ENCODE results near the gene NPTX1. TPM values are rescaled to one million over a fixed set of nuclear protein-coding genes. Genes with fewer than 3 reads are reported as not detected.

The NPTX1 gene
- total and polyA plus RNA-seq, 2 of the 13 experiments (the other 11 are each of a cell fraction or from before 2014, with no cell fraction given) = 0.01 TPM; not detected in 1

GRCh38 chr17:80441133-80441578 lies 35.3 kb downstream of the NPTX1 start (continued):
- TF ChIP-seq ZNF780A (CRISPR knock-in tag; IDR thresholded peaks at IDR 0.05) (peak; percentile 67; the same call in 1 of the 2 replicates), ZNF639 (CRISPR knock-in tag; conservative IDR thresholded peaks at IDR 0.05) (peak; percentile 74), TBX2 (CRISPR knock-in tag; IDR thresholded peaks at IDR 0.05; ENCODE audit: borderline replicate concordance) (peak; percentile 70), ZNF672 (CRISPR knock-in tag; IDR thresholded peaks at IDR 0.05) (no peak), HCFC1 (IDR thresholded peaks at IDR 0.05; ENCODE audit: low read depth, low read length) (no peak), ZNF337 (CRISPR knock-in tag; IDR thresholded peaks at IDR 0.05; ENCODE audit: borderline replicate concordance, low read depth) (no peak), ZNF678 (CRISPR knock-in tag; IDR thresholded peaks at IDR 0.05) (peak; percentile 84; the same call in 1 of the 2 replicates), NCOA1 (CRISPR knock-in tag; IDR thresholded peaks at IDR 0.05) (no peak), ATF2 (CRISPR knock-in tag; IDR thresholded peaks at IDR 0.05) (peak; percentile 90), ZNF264 (CRISPR knock-in tag; IDR thresholded peaks at IDR 0.05) (peak; percentile 59; the same call in 1 of the 2 replicates), MYC (CRISPR knock-in tag; IDR thresholded peaks at IDR 0.05; ENCODE audit: borderline replicate concordance) (peak; percentile 67), THAP8 (CRISPR knock-in tag; IDR thresholded peaks at IDR 0.05; ENCODE audit: borderline replicate concordance) (no peak), HMG20A (CRISPR knock-in tag; IDR thresholded peaks at IDR 0.05; ENCODE audit: borderline replicate concordance) (no peak; the same call in 1 of the 2 replicates), ZEB1 (IDR thresholded peaks at IDR 0.05; ENCODE audit: insufficient replicate concordance, low read depth) (no peak), ZFP37 (CRISPR knock-in tag; IDR thresholded peaks at IDR 0.05; ENCODE audit: borderline replicate concordance) (peak; percentile 96), PPARG (CRISPR knock-in tag; conservative IDR thresholded peaks at IDR 0.05) (peak; percentile 69), ZNF235 (CRISPR knock-in tag; IDR thresholded peaks at IDR 0.05; ENCODE audit: borderline replicate concordance) (peak; percentile 95; the same call in 1 of the 2 replicates), RFX1 (IDR thresholded peaks at IDR 0.05) (no peak), ZNF713 (CRISPR knock-in tag; IDR thresholded peaks at IDR 0.05) (no peak)
- TF ChIP-seq, protein P1, sequence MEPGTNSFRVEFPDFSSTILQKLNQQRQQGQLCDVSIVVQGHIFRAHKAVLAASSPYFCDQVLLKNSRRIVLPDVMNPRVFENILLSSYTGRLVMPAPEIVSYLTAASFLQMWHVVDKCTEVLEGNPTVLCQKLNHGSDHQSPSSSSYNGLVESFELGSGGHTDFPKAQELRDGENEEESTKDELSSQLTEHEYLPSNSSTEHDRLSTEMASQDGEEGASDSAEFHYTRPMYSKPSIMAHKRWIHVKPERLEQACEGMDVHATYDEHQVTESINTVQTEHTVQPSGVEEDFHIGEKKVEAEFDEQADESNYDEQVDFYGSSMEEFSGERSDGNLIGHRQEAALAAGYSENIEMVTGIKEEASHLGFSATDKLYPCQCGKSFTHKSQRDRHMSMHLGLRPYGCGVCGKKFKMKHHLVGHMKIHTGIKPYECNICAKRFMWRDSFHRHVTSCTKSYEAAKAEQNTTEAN (CRISPR knock-in tag; conservative IDR thresholded peaks at IDR 0.05) = peak; percentile 88; the same call in 1 of the 2 replicates
- TF ChIP-seq, protein P2, sequence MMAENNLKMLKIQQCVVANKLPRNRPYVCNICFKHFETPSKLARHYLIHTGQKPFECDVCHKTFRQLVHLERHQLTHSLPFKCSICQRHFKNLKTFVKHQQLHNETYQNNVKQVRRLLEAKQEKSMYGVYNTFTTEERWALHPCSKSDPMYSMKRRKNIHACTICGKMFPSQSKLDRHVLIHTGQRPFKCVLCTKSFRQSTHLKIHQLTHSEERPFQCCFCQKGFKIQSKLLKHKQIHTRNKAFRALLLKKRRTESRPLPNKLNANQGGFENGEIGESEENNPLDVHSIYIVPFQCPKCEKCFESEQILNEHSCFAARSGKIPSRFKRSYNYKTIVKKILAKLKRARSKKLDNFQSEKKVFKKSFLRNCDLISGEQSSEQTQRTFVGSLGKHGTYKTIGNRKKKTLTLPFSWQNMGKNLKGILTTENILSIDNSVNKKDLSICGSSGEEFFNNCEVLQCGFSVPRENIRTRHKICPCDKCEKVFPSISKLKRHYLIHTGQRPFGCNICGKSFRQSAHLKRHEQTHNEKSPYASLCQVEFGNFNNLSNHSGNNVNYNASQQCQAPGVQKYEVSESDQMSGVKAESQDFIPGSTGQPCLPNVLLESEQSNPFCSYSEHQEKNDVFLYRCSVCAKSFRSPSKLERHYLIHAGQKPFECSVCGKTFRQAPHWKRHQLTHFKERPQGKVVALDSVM (CRISPR knock-in tag; IDR thresholded peaks at IDR 0.05) = peak; percentile 42; the same call in 1 of the 2 replicates
